Measurements from ENCODE around the gene ISM1.

The ISM1 gene

DNA sequence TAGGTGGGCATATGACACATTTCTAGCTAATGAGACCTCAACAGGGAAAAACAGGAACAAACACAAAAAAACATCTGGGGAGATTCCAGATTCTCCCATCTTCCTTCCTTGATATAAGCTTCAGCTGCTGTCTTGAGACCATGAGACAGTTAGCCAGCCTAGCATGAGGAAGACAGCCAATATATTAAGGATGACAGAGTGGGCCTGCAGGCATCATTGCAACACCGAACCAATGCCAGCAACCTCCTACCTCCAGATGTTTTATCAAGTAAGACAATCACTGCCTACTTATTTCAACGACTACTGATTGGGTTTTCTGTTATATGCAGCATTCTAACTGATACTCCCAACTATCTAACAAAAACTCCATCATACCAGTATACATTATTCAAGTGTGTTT lies 119.0 kb downstream of the ISM1 start:
- H3K4me3 ChIP-seq (ENCODE audit: low read depth, low read length): no peak overlapping the region
- TF ChIP-seq, protein P1, sequence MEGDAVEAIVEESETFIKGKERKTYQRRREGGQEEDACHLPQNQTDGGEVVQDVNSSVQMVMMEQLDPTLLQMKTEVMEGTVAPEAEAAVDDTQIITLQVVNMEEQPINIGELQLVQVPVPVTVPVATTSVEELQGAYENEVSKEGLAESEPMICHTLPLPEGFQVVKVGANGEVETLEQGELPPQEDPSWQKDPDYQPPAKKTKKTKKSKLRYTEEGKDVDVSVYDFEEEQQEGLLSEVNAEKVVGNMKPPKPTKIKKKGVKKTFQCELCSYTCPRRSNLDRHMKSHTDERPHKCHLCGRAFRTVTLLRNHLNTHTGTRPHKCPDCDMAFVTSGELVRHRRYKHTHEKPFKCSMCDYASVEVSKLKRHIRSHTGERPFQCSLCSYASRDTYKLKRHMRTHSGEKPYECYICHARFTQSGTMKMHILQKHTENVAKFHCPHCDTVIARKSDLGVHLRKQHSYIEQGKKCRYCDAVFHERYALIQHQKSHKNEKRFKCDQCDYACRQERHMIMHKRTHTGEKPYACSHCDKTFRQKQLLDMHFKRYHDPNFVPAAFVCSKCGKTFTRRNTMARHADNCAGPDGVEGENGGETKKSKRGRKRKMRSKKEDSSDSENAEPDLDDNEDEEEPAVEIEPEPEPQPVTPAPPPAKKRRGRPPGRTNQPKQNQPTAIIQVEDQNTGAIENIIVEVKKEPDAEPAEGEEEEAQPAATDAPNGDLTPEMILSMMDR (IDR thresholded peaks at IDR 0.05; ENCODE audit: low read depth, low read length): no peak

DNA sequence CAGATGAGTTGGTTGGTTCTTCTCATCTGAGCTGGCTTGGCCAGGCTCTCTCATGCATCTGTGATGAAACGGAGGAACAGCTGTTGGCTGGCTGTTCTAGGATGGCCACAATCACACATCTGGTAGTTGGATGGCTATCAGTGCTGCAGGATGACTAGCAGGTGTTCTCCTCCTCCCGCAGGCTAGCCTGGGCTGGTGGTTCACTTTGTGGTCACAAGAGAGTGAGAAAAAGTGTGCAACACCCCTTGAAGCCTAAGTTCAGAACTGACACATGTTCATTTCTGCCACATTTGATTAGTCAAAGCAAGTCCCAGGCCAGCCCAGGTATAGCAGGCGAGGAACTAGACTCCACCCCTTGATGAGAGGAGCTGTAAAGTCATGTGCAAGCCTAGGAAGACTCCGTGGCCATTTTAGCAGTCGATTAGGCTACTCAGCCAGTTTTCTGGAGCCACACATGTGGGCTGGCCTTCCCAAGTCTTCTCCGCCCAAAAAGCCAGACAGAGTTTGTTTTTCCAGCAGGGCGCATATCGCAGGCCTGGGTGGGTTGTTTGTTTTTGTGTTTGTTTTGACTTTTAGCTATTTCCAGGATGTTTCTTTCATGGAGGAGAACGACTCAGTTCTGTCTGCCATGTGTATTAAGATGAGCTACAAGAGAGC lies 120.8 kb downstream of the ISM1 start:
- TF ChIP-seq, protein P1 (IDR thresholded peaks at IDR 0.05; ENCODE audit: low read depth, low read length): no peak
- no peak overlapping the region for H3K4me3 ChIP-seq (ENCODE audit: low read depth, low read length)

DNA sequence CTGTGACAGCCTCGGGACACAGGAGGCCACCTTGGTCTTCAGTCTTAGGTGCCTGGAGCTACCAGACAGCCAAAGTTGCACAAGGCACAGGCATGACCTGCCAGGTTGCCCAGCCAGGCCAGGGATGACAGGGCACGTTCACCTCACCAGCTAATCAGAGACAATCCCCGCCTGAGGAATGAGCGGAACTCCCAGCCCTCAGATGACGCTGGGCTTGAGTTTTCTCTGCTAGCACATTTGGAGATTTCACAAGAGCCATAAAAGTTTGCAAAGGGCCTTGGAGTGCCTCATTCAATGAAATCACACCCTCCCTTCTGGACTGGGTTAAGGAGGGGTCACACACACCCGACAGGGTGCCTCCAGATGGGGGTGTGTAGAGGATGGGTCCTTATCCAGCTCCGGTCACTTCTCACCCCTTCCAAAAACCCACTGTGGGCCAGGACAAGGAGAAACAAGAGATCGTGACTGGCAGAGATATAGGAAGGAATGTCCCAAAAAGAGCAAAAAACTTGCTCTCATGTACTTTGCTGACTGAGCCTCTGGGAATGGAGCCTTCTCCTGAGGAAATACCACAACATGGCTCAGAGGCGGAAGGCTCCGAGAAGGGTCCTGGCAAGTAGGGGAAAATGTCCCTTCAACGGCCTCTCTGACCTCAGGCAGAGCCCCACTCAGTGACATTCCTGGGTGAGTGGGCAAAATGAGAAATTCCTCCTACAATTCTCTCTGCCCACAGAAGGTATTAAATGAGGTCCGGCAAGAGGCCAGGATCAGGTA lies 121.6 kb downstream of the ISM1 start:
- H3K4me3 ChIP-seq (ENCODE audit: low read depth, low read length): no peak overlapping the region
- TF ChIP-seq, protein P1 (IDR thresholded peaks at IDR 0.05; ENCODE audit: low read depth, low read length): no peak

DNA sequence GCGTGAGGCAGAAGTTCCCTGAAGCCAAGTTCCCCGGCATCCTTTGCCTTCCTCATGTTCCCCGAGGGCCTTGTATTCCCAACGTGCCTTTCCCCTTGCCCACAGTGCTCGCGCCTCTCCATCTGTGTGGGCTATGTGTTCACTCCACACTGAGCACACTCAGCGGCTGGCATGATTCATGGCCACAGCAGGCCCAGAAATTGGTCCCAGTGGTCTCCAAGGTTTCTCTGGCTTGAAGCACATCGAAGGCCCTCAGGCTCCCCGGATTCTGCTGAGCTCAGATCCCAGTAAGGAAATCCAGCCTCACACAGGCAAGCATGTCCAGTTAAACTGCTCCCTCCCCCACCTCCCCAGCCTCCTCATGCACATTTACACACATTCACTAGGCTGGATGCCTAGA lies 123.6 kb downstream of the ISM1 start:
- H3K4me3 ChIP-seq (ENCODE audit: low read depth, low read length): no peak overlapping the region
- TF ChIP-seq, protein P1 (IDR thresholded peaks at IDR 0.05; ENCODE audit: low read depth, low read length): no peak

DNA sequence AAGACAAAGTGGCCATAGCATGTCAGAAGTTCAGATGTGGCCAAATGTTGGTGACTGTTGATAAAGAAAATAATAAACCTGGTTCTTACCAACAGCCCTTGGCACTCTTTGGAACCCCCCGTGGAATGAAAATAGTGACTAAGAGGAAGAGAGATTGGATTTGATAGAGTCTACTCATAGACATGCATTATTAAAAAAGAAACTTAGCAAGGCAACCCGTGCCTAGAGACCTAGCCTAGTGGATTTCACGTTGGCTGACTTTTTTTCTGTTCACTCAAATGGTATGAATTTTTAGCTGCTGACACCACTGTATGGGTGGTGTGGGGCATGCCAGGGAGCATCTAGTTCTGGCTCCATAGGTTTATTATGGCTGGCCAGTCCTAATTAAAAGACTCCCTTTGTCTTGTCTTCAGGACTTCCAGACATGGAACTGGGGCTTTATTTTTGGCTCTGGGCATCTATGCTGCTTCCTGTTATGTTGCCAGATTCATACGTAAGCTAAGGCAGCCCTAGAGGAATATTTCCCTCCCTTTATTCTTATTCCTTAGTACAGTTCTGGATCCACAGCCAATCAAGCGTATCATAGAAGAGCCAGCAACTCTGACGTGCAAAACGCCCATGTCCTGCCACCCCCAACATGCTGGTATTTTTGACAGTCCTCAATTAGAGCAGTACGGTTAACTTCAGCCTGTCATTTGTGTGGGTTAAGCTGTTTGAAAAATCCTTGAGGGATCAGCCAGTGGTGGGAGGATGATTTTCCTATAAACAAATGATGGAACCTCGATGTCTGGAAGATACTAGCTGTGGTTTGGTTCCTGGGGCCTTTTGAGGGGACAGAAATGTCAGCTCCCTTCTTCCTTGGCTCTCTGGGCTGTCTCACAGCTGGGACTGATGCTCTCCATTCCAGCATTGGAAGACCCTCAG lies 127.5 kb downstream of the ISM1 start:
- TF ChIP-seq, protein P1 (IDR thresholded peaks at IDR 0.05; ENCODE audit: low read depth, low read length): no peak
- H3K4me3 ChIP-seq (ENCODE audit: low read depth, low read length): no peak overlapping the region

DNA sequence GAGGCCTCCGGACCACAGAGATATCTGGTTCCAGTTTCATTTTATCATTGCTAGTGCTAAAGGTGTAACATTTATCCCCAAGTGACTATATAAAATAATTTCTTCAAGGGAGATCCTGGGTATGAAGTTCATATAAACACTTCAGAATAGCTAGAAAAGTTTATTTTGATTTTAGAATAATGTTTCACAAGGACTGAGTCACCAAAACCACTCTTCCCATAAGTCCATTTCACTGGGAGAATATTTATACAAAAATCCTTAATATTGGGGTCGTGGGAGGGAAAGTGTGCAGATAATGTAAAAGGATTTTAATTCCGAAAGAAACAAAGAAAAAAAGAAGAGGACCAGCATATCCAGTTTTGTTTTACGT lies 128.1 kb downstream of the ISM1 start:
- TF ChIP-seq, protein P1 (IDR thresholded peaks at IDR 0.05; ENCODE audit: low read depth, low read length): no peak
- no peak overlapping the region for H3K4me3 ChIP-seq (ENCODE audit: low read depth, low read length)

Measured in WI38 (cell line).